HG03439 (cell line): ENCODE results near the gene SKIC2.
A peak's percentile ranks its signal among the peaks of the same experiment; 100 is the strongest.
"Not testable (repeated sequence)": the region's sequence is repeated elsewhere in the genome, so short reads cannot be mapped to it uniquely, and the experiment has no call there.

ENCODE experiments used
- ATAC-seq: cut with Tn5 transposase; IDR thresholded peaks from one replicate; pipeline ENCODE4 v1.9.1; 2021; ENCODE audit warnings: mild to moderate bottlenecking, moderate library complexity; ENCODE audit not compliant: unreplicated experiment

The SKIC2 gene

GRCh38 chr6:31968791-31969711 lies 10.1 kb downstream of the SKIC2 start:
- ATAC-seq = no peak

- no peak for ATAC-seq
Observed at GRCh38 chr6:31969712-31970603, 11.0 kb downstream of the SKIC2 start.

GRCh38 chr6:31970604-31971271 lies 11.8 kb downstream of the SKIC2 start:
- ATAC-seq = no peak

GRCh38 chr6:31971279-31971992 lies 12.5 kb downstream of the SKIC2 start:
- no peak for ATAC-seq

- ATAC-seq = peak; percentile 83
Observed at GRCh38 chr6:31971993-31972708, 13.2 kb downstream of the SKIC2 start, which contains the start of gene DXO. Gene DXO, minus strand, starts transcription at chr6:31972138. Its CDS starts 463 bp downstream, at chr6:31971675.

GRCh38 chr6:31972709-31973350 lies 13.9 kb downstream of the SKIC2 start:
- ATAC-seq = no peak

- not testable (repeated sequence) for ATAC-seq
Observed at GRCh38 chr6:31976065-31976464, 17.1 kb downstream of the SKIC2 start.

- no peak for ATAC-seq
Observed at GRCh38 chr6:31977816-31978431, 18.9 kb downstream of the SKIC2 start.

GRCh38 chr6:31978831-31979230 lies 19.9 kb downstream of the SKIC2 start:
- no peak for ATAC-seq

- ATAC-seq = no peak
Observed at GRCh38 chr6:31979238-31979898, 20.4 kb downstream of the SKIC2 start.

GRCh38 chr6:31980195-31980876 lies 21.4 kb downstream of the SKIC2 start:
- not testable (repeated sequence) for ATAC-seq

- ATAC-seq = not testable (repeated sequence)
Observed at GRCh38 chr6:31980998-31981397, 22.0 kb downstream of the SKIC2 start.

- ATAC-seq = not testable (repeated sequence)
Observed at GRCh38 chr6:31981744-31982143, 22.8 kb downstream of the SKIC2 start, which contains the start of gene C4A. Gene C4A, plus strand, starts transcription at chr6:31982057. Its CDS starts 51 bp downstream, at chr6:31982108.

GRCh38 chr6:31989363-31989762 lies 30.4 kb downstream of the SKIC2 start:
- not testable (repeated sequence) for ATAC-seq

GRCh38 chr6:31994421-31994820 lies 35.4 kb downstream of the SKIC2 start:
- not testable (repeated sequence) for ATAC-seq

- not testable (repeated sequence) for ATAC-seq
Observed at GRCh38 chr6:31996385-31996784, 37.4 kb downstream of the SKIC2 start.

GRCh38 chr6:32002546-32003268 lies 43.7 kb downstream of the SKIC2 start:
- not testable (repeated sequence) for ATAC-seq
